ENCODE data around the gene TCEA3. TPM values are rescaled to one million over a fixed set of nuclear protein-coding genes. Genes with fewer than 3 reads are reported as not detected.

TCEA3 gene
- total RNA-seq, 6 experiments from 2014 or later: 6.0 to 8.4 (median 7.1) TPM

DNA sequence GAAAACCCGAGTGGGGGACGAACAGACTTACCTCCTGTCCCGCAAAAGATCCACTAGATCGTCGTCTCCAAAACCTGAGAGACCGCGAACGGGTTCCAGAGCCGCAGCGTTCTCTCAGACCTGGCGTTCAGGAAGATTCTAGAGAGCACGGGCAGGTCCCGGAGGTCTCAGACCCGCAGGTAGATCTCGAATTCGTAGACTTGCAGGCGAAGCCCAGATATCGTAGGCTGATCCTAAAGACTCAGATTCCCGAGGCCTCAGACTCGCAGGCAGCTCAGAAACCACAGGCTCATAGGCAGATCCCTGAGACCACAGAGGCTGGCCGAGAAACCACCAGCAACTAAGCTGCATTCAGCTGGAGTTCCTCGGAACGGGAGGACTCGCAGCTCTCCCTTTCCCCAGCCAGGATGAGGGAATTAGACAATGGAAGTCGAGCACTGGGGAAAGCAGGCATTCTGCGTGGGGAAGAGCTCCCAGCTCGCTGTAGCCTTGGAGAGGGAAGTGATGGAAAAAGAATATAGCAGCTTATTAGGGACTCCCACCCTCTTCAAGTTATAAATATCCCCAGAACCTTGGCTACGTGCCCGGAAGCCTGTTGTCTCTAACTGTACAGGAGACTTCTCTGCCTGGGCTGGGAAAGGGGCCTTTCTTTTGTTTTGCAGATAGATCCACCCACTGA lies 55.1 kb downstream of the TCEA3 start, which contains the start of gene ZNF436:
Gene ZNF436, minus strand, starts transcription at position 502 of the 679 bp plus-strand sequence. CDS start 1,831 bp downstream, outside the sequence.
- Mint-ChIP-seq H3K36me3 (ENCODE audit: low read depth) (peaks cover 37% of the 10 kb centered on the region), H3K4me1 (ENCODE audit: low read depth) (peaks cover 51% of the 10 kb centered on the region), H3K9me3 (peaks cover 26% of the 10 kb centered on the region), H3K4me3 (peak within 1 kb of the TSS; percentile 93), H3K27ac (peak within 1 kb of the TSS; percentile 92), H3K27me3 (ENCODE audit: insufficient read depth) (no peaks in the 10 kb centered on the region; the same call in 1 of the 2 replicates)
- TF ChIP-seq, protein P1, sequence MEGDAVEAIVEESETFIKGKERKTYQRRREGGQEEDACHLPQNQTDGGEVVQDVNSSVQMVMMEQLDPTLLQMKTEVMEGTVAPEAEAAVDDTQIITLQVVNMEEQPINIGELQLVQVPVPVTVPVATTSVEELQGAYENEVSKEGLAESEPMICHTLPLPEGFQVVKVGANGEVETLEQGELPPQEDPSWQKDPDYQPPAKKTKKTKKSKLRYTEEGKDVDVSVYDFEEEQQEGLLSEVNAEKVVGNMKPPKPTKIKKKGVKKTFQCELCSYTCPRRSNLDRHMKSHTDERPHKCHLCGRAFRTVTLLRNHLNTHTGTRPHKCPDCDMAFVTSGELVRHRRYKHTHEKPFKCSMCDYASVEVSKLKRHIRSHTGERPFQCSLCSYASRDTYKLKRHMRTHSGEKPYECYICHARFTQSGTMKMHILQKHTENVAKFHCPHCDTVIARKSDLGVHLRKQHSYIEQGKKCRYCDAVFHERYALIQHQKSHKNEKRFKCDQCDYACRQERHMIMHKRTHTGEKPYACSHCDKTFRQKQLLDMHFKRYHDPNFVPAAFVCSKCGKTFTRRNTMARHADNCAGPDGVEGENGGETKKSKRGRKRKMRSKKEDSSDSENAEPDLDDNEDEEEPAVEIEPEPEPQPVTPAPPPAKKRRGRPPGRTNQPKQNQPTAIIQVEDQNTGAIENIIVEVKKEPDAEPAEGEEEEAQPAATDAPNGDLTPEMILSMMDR (IDR thresholded peaks at IDR 0.05): no peak
- DNase-seq: peak; percentile 75

- Mint-ChIP-seq H3K27ac (peak overlapping the region; percentile 92), H3K36me3 (ENCODE audit: low read depth) (peaks cover 42% of the 10 kb centered on the region), H3K4me1 (ENCODE audit: low read depth) (peaks cover 51% of the 10 kb centered on the region), H3K4me3 (peak overlapping the region; percentile 93), H3K9me3 (peaks cover 33% of the 10 kb centered on the region), H3K27me3 (ENCODE audit: insufficient read depth) (no peaks in the 10 kb centered on the region; the same call in 1 of the 2 replicates)
- TF ChIP-seq, protein P1 (IDR thresholded peaks at IDR 0.05): peak; percentile 68
- peak; percentile 80 for DNase-seq
These were observed 55.8 kb downstream of the TCEA3 start for GRCh38 chr1:23368562-23369334.

DNA sequence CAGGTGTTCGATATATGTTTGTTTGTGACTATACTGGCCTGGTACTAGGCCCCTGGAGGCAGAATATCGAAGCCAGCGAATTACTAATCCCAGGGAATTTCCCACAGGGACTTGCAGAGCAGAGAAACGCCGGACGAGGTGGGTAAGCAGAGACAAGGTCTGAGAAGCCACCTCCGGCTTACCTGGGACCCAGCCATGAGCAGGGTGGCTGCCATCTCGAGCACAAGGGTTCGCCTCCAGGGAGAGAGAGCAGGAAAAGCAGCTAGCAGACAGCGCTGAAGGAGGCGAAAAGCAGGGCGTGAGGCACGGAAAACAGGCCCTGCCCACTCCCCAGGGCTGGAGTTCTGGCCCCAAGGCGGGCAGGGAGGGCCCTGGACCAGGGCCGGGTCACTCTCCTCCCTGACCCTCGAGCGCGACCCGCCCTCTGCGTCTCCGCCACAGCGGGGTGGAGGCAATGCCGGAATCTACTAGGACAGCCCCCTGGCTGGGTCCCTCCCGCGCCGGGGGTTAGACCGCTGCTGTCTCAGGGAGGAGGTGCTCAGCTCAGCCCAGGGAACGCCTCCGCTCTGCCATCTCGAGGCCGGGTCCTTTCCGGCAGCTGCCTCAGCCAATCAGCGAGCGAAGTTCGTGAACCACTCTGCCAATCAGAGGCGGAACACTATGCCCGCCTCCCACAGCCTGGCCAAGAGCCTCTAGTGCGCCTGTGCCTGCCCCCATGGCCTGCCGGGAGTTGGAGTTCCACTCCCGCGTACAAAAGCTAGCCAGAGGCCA lies 56.6 kb downstream of the TCEA3 start:
- DNase-seq: peak; percentile 99
- H3K27me3 Mint-ChIP-seq (ENCODE audit: insufficient read depth): no peaks in the 10 kb centered on the region; the same call in 1 of the 2 replicates
- TF ChIP-seq, protein P1 (IDR thresholded peaks at IDR 0.05): no peak
- peaks cover 50% of the 10 kb centered on the region for H3K36me3 Mint-ChIP-seq (ENCODE audit: low read depth)
- peaks cover 41% of the 10 kb centered on the region for H3K9me3 Mint-ChIP-seq
- H3K4me3 Mint-ChIP-seq: peak overlapping the region; percentile 93
- peak overlapping the region; percentile 92 for H3K27ac Mint-ChIP-seq
- H3K4me1 Mint-ChIP-seq (ENCODE audit: low read depth): peaks cover 51% of the 10 kb centered on the region

DNA sequence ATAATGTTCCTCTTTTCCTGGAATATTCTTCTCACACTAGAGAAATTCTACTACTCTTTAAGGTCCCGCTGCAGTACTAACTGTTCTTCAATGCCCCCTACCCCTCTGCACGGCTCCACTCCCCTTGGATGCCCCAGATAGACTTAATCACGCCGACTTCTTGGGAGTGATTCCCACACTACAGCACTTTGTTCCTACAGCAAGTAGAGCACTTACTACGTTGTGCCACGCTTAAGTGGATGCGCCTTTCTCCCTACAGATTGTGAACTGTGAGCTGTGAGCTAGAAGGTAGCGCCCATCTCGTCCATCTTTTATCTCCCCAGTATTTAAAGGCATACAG lies 57.1 kb downstream of the TCEA3 start:
- Mint-ChIP-seq H3K4me3 (peak overlapping the region; percentile 93), H3K9me3 (peaks cover 47% of the 10 kb centered on the region), H3K27me3 (ENCODE audit: insufficient read depth) (peaks cover under 1% of the 10 kb centered on the region), H3K4me1 (ENCODE audit: low read depth) (peaks cover 50% of the 10 kb centered on the region), H3K36me3 (ENCODE audit: low read depth) (peaks cover 54% of the 10 kb centered on the region), H3K27ac (peak overlapping the region; percentile 92)
- TF ChIP-seq, protein P1 (IDR thresholded peaks at IDR 0.05): no peak
- no peak for DNase-seq

GRCh38 chr1:23366598-23366997 lies 58.0 kb downstream of the TCEA3 start:
- Mint-ChIP-seq H3K4me3 (peak overlapping the region; percentile 93), H3K9me3 (peaks cover 55% of the 10 kb centered on the region), H3K36me3 (ENCODE audit: low read depth) (peaks cover 54% of the 10 kb centered on the region), H3K4me1 (ENCODE audit: low read depth) (peaks cover 42% of the 10 kb centered on the region), H3K27ac (no peak overlapping the region), H3K27me3 (ENCODE audit: insufficient read depth) (peaks cover 6% of the 10 kb centered on the region)
- TF ChIP-seq, protein P1 (IDR thresholded peaks at IDR 0.05): no peak
- DNase-seq: no peak

Measured in HFFc6 (cell line).